ENCODE data around the gene MINDY1.

DNA sequence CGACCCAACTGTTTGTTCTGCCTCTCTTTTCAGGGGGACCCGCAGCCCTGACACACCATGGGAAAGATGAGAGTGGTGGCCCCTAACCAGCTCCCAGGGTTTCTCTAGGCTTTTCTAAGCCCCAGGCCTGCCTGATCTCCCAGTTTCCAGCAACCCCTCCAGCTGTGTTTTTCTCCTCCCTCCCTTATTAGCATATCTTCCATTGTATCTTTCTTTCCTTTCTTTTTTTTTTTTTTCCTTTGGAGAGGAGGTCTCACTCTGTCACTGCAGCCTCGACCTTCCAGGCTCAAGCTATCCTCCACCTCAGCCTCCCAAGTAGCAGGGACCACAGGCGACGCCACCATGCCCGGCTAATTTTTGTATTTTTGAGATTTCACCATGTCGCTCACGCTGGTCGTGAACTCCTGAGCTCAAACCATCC, 30.3 kb downstream of the MINDY1 start:
- TF ChIP-seq, protein P1, sequence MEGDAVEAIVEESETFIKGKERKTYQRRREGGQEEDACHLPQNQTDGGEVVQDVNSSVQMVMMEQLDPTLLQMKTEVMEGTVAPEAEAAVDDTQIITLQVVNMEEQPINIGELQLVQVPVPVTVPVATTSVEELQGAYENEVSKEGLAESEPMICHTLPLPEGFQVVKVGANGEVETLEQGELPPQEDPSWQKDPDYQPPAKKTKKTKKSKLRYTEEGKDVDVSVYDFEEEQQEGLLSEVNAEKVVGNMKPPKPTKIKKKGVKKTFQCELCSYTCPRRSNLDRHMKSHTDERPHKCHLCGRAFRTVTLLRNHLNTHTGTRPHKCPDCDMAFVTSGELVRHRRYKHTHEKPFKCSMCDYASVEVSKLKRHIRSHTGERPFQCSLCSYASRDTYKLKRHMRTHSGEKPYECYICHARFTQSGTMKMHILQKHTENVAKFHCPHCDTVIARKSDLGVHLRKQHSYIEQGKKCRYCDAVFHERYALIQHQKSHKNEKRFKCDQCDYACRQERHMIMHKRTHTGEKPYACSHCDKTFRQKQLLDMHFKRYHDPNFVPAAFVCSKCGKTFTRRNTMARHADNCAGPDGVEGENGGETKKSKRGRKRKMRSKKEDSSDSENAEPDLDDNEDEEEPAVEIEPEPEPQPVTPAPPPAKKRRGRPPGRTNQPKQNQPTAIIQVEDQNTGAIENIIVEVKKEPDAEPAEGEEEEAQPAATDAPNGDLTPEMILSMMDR (IDR thresholded peaks at IDR 0.05) = no peak
- TF ChIP-seq POLR2A (IDR thresholded peaks at IDR 0.05) = no peak
